Dedifferentiated amniotic fluid mesenchymal stem cell (primary cell): Measurements from ENCODE around the gene GAS7.

Experiments
- DNase-seq: peaks from one replicate; pipeline ENCODE4 v3.0.0-alpha.2; 2016; ENCODE audit errors: extremely low spot score

Gene GAS7

DNA sequence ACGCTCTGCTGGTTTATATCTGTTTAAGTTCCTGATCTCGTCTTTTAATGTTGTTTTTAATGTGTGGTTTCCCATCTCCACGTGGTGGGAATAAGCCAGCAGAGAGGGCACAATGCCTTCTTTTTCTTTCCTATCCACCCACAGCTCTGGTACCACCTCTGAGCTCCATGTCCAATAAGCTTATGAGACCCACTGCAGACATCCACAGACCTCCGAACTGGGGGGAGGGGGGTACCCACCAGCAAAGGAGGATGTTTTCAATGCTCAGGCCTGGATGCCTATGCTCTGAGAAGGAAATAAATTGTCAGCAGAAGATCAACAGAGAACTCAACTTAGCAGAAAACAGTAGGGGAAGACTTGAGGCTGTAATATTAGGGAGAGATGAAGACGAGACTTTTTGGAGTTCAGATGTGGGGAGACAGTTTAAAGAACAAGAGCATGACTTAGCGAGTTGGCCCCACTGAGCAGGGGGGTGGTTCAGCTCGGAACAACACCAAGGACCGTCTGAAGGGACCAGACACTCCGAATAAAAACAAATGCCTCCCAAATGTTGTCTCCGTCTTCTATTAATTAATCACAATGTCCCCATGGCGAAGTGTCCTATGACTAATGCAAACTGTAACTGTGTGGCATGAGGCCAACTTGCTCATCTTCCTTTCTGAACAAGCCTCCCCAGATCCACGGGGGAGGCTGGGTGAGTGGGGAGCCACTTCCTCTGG is 62.7 kb downstream of the GAS7 start:
- no peak for DNase-seq

GRCh38 chr17:10130677-10131076 is 67.7 kb downstream of the GAS7 start:
- no peak for DNase-seq

DNA sequence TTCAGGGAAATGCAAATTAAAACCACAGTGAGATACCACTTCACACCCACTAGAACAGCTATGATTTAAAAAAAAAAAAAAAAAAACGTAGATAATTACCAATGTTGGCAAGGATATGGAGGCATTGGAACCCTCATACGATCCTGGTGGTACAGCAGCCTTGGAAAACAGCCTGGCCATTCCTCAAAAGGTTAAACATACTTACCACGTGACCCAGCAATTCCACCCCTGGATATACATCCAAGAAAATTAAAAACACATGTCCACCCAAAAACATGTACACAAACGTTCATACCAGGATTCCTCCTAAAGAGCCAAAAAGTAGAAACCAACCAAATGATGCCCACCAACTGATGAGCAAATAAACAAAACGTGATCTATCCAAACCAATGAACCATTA is 68.1 kb downstream of the GAS7 start:
- DNase-seq = no peak

DNA sequence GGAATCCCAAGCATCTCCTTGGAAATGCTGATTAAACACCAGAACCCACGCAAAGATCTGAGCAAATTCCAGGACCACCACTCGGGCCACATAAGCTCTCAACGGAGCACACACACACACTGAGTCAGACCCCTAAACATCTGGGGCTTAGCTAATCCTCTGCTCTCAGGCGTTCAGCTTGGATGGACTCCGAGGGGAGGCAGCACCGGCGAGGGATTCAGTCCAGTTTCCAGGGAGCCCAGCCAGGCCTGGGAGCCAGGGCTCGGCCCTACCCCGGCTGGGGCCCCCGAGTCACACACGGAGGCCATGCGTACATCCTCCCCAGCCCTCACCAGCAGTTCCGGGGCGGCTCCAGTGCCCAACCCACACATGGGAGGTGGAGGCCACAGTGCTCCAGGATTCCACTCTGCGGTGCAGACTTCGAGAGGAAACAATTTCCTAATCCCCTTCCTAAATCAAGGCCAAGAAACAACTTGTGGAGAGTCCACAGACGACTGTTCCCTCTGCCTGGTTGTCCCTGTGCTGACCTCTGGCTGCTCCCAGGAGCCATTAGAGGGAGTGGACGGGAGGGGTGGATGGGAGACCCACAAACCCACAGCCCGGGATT is 70.5 kb downstream of the GAS7 start:
- DNase-seq = peak; percentile 96

- peak; percentile 31 for DNase-seq
Observed at GRCh38 chr17:10126616-10127501, 71.5 kb downstream of the GAS7 start.

DNA sequence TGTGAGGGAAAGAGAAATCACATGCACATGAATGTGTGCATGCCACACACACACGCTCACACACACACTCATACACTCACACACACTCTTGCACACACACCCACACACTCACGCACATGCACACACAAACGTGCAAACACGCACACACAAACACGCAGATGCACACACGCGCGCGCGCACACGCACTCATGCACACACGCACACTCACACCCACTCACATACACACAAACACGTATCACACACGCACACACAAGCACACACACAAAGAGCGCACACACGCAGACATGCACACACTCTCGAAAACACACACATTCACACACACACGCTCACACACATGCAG is 72.2 kb downstream of the GAS7 start:
- no peak for DNase-seq

DNA sequence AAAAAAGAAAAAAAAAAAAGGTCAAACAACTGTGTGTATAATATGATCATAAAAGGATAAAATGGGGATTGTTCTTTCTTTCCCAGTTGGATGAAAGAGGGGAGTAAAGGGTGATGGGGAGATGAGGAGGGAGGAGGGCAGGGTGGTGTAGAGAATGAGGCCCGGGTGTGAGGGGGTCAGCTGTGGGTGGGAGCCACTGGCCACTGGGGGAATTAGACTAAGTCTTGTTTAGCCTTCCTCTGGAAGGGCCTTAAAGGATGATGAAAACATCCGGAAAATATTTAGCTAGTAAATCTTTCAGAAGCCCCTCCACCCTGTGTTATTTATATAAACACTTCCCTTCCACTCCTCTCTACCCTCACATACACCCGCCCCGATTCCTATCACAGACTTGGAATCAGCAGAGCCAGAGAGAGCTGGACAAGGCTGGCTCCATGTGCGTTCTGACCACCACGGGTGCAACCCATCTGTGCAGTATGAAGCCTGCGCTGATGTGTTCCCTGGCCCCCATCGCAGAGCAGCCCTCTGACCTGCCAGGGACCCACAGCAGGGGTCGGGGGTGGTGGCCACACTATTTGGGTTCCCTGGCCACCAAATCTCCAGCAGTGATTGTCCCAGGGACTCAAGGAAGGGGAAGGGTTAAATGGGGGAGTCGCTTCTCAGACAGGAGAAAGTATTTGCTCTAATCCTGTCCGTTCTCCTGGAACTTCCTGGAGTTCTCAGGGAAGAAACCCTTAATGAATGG is 72.7 kb downstream of the GAS7 start:
- peak; percentile 43 for DNase-seq

DNA sequence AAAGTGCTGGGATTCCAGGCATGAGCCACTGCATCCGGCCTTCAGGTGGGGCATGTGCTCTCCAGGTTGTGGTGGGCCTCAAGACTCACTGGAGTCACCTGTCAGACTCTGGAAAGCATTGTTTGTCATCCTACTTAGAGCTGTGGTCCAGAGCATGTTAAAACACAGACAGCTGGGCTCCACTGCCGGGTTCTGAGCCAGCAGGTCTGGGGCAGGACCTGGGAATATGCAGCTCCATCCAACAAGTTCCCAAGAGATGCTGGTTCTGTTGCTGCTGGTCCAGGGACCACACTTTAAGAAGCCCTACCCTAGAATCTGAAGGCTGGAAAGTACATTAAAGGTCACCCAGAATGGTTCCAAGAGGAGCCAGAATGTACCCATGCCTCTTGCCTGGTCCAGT is 75.3 kb downstream of the GAS7 start:
- no peak for DNase-seq

GRCh38 chr17:10121971-10122707 is 76.3 kb downstream of the GAS7 start:
- no peak for DNase-seq

DNA sequence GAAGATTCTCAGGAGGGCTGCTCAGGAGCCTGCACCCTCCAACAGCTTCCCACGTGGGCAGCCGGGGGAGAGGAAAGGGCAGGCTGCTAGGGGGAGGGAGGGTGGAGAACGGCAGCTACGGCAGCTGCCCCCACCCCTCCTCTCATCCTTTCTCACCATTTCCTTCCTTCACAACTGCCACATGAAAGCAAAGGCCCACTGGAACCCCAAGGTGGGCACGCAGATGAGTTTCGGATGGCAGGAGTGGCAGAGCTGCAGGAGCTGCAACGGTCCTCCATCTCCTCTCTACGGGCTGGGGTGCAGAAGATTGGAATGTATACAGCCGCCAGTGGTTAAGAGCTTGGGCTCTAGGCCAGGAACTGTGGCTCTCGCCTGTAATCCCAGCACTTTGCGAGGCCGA is 77.7 kb downstream of the GAS7 start:
- DNase-seq = no peak

DNA sequence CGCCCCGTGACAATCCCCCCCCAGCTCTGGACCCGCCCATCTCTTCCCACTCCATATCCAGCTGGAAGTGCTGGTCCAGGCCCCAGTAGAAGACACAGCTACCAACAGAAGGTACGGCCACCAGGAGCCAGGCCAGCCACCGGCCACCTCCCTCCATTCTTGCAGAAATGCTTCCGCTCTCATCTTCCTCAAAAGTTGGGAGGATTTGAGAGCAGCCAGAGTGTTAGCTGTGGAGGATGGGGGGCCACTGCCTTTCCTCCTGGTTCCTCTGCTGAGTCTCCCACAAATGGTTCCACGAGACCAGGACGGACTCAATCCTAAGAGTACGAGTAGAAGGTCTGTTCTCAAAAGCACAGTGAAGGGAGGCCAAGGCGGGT is 78.3 kb downstream of the GAS7 start:
- DNase-seq = no peak

DNA sequence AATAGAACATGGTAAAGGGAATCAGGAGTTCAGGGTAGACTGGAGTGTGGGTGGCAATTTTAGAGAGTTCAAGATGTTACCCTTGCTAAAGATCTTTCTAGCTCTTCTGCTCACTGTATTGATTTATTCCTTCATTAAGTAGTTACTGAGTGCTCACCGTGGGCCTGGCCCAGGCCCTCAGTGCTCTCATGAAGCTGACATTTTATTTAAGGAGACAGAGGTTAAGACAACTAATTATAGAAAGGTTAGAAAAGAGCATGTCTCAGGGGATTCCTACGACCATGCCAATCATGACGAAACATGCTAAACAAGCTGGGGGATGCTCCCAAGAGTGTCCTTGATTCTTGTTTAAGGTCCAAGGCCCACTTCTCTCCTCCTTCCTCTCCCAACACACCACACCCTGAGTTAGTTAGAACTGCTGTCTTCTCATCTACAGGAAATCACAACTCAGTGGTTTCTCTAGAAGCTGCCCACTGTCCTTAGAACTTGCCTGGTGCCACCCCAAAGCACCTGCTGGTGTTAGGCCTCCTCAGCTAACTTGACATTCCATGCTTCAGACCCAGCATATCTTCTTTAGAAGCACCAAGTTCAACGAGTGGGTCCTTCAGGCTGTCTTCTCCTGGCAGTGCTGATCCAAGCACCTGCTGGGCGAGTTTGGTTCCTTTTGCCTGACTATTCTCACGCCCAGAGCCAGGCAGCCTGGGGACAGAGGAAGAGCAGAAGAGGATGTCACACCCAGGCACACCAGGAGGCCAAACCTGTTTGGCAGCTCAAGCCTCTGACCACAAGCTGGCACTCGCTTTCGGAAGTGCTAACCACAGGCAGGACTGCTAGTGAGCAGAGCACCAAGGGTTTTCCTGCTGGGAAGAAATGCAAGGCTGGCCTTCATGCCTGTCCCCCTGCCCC is 79.0 kb downstream of the GAS7 start:
- no peak for DNase-seq

DNA sequence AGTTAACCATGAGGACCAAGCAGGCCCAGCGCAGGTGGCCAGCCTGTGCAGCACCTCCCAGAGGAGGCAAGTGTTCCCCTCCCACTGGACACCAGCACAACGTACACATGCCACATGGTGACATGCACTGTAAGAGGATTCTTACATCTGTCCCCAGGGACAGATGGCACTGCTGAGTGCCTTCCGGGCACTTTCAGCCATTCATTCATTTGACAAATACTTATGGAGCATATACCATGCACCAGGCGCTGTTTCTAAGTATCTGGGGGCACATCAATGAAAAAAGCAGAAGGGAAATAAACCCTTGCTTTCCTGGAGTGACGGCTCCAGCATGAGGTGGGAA is 79.6 kb downstream of the GAS7 start:
- DNase-seq = no peak

GRCh38 chr17:10117581-10118001 is 80.8 kb downstream of the GAS7 start:
- no peak for DNase-seq

DNA sequence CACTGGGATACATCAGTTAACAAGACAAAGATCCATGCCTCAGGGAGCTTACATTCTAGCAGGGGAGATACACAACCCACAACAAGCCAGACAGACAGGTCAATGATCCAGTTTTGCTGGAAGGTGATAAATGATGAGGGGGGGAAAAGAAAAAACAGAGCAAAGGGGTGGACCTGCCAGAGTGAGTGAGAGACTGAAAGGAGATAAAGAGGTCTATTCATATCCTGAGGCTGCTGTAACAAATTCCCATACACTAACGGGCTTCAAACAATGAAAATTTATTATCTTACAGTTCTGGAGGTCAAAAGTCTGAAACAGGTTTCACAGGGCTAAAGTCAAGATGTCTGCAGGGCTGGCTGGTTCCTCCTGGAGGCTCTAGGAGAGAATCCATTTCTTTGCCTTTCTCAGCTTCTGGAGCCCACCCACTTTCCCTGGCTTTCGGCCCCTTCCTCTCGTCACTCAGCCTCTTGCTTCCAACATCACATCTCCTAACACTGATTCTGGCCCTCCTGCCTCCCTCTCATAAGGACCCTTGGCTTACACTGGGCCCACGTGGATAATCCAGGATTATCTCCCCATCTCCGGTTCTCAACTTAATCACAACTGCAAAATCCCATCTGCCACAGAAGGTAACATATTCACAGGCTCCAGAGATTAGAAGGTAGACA is 81.5 kb downstream of the GAS7 start:
- no peak for DNase-seq

DNA sequence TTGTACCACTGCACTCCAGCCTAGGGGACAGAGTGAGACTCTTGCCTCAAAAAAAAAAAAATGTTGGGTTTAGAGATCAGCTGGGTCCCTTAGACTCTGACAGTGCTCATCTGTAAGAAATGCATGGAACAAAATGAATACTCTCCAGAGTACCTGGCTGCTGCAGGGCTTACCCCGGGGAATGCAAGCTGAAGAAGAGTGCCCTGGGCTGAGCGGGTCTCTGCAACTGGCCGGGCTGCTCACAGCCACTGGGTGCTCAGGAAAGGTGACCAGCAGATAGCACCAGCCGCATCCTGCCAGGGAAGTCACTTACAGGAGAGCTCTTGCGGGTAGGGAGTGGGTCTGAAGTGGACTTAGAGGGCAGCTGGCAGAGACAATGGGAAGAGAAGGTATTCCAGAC is 82.1 kb downstream of the GAS7 start:
- no peak for DNase-seq

- DNase-seq = no peak
Observed at GRCh38 chr17:10115536-10115932, 82.9 kb downstream of the GAS7 start.

DNA sequence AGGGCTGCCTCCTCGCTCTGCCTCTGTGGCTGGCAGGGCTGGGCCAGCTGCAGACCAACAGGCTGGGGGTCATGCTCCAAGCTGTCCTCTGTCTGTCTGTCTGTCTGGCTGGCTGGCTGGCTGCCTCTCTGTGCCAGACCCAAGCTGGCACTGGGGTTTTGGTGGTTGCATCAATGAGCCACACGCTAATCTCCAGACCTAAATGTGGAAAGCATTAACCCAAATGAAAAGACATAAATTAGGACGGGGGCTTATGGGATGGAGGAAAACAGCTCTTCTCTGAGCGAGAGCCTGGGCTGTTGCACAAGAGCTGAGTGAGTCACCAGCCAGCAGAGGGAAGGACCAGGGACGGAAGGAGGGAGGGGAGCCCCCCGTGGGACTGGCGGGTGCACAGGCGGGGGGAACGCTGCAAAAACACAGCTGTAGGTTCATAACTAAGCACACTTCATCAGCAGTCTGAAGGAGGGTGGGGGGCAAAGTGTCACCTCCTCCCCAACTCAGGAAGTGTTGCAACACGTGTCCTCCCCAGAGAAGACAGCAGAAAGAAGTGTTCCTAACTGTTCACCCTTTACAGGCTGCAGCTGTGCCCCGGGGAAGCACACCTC is 83.4 kb downstream of the GAS7 start:
- DNase-seq = peak; percentile 92

- DNase-seq = no peak
Observed at GRCh38 chr17:10112962-10113361, 85.4 kb downstream of the GAS7 start.
